B cell (primary cell): ENCODE data around the gene ZP4.

Experiments
- CTCF ChIP-seq: fragments of 200-600 bp; IDR thresholded peaks from one replicate; pipeline ENCODE4 v1.8.0; 2022; ENCODE audit warnings: antibody characterized with exemption, mild to moderate bottlenecking
- EZH2 ChIP-seq: IDR thresholded peaks from 2 replicates; pipeline ENCODE4 v1.6.1; 2012; ENCODE audit warnings: borderline replicate concordance, low read depth, mild to moderate bottlenecking, moderate library complexity, low read length; ENCODE audit not compliant: insufficient read depth, poor library complexity, severe bottlenecking

- TF ChIP-seq CTCF (no peak), EZH2 (no peak)
These were observed 23.3 kb downstream of the ZP4 start for GRCh38 chr1:237867380-237867888.
